Kidney epithelial cell (primary cell): ENCODE measurements around the gene FAM20A. TPM values are rescaled to one million over a fixed set of nuclear protein-coding genes. Genes with fewer than 3 reads are reported as not detected.

Experiments
- DNase-seq: peaks from one replicate; pipeline ENCODE4 v3.0.0-alpha.2; 2010; ENCODE audit warnings: low read depth
- H3K27me3 ChIP-seq: 2 replicates; pipeline ENCODE4 v1.6.0; 2011; ENCODE audit warnings: low read length; ENCODE audit not compliant: control insufficient read depth, insufficient read depth
- H3K36me3 ChIP-seq: 2 replicates; pipeline ENCODE4 v1.5.1; 2011; ENCODE audit warnings: low read length; ENCODE audit not compliant: control insufficient read depth, insufficient read depth
- H3K4me3 ChIP-seq: 2 replicates; pipeline ENCODE4 v1.5.1; 2011; ENCODE audit warnings: low read depth, mild to moderate bottlenecking, control low read depth, low read length
- total RNA-seq: library from RNA; depleted of rRNA; stranded (reverse); fragments of >200 nt; gene quantifications from 2 replicates; pipeline ENCODE4 v1.2.3, GENCODE V29; 2015
- TF ChIP-seq, protein P1 (sequence below): IDR thresholded peaks from 2 replicates; pipeline ENCODE4 v1.5.1; 2011; ENCODE audit warnings: mild to moderate bottlenecking, moderate library complexity, low read length, control low read depth, inconsistent platforms; ENCODE audit not compliant: insufficient read depth, poor library complexity, severe bottlenecking

The FAM20A gene
- total RNA-seq, 1 donor from 2014 or later = 0.13 TPM

DNA sequence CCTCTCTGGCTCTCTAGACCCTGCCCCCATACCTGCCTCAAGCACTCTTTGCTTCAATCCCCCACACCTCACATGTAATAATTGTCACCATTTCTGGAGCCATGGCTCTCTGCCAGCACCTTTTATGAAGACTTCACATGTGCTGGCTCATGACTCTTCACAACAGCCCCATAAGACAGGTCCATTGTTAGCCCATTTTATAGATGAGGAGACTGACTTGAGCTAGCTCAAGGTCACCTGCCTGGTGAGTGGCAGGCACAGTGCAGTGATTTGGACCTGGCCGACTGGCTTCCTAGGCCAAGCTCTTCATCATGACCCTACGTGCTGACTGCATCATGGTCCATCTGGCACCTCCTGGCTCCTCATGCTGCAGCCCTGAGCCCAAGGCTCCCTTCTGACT lies 25.0 kb downstream of the FAM20A start:
- no peak for DNase-seq
- no peak overlapping the region for H3K4me3 ChIP-seq
- H3K36me3 ChIP-seq = no peaks in the 10 kb centered on the region
- TF ChIP-seq, protein P1, sequence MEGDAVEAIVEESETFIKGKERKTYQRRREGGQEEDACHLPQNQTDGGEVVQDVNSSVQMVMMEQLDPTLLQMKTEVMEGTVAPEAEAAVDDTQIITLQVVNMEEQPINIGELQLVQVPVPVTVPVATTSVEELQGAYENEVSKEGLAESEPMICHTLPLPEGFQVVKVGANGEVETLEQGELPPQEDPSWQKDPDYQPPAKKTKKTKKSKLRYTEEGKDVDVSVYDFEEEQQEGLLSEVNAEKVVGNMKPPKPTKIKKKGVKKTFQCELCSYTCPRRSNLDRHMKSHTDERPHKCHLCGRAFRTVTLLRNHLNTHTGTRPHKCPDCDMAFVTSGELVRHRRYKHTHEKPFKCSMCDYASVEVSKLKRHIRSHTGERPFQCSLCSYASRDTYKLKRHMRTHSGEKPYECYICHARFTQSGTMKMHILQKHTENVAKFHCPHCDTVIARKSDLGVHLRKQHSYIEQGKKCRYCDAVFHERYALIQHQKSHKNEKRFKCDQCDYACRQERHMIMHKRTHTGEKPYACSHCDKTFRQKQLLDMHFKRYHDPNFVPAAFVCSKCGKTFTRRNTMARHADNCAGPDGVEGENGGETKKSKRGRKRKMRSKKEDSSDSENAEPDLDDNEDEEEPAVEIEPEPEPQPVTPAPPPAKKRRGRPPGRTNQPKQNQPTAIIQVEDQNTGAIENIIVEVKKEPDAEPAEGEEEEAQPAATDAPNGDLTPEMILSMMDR = no peak
- H3K27me3 ChIP-seq = no peaks in the 10 kb centered on the region

DNA sequence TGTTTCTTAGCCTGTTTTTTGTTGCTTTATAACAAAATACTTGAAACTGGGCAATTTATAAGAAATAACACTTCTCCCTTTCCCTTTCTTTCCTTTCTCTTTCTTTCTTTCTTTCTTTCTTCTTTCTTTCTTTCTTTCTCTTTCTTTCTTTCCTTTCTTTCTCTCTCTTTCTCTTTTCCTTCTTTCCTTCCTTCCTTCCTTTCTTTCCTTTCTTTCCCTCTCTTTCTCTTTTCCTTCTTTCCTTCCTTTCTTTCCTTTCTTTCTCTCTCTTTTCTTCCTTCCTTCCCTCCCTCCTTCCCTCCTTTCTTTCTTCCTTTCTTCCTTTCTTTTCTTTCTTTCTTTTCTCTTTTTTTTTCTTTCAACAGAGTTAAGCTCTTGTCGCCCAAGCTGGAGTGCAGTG lies 27.8 kb downstream of the FAM20A start:
- Histone ChIP-seq H3K27me3 (peaks cover 2% of the 10 kb centered on the region), H3K4me3 (no peak overlapping the region), H3K36me3 (no peaks in the 10 kb centered on the region)
- no peak for DNase-seq
- TF ChIP-seq, protein P1 = no peak

DNA sequence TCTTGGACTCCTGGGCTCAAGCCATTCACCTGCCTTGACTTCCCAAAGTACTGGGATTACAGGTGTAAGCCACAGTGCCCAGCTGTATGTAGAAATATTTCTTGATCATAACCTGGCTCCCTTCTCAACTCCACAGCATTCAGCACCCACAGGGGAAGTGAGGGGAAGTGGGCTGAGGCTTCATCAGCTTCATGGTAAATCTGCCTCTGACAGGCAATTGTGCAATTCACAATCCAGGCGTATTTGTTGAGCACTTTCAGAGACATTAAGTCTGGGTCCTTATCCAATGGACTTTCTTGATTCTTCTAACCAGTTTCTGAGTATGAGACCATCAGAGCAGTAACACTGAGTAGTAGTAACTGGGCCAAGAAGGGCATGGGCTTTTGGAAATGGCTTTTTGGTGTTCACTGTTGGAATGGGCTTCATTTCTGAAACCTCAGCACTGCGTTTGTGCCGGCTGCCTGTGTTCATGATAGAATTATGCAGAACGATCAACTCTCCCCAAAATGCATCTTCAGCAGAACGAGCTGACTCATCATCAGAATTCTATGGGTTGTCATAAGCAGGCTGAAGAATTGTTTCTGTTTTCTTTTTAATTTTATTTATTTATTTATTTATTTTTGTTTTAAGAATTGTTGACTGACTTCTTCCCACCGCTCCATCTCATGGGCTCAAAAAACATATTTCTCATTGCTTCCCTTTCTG lies 28.9 kb downstream of the FAM20A start:
- H3K4me3 ChIP-seq = no peak overlapping the region
- DNase-seq = no peak
- H3K36me3 ChIP-seq = no peaks in the 10 kb centered on the region
- H3K27me3 ChIP-seq = peaks cover 2% of the 10 kb centered on the region
- TF ChIP-seq, protein P1 = no peak

DNA sequence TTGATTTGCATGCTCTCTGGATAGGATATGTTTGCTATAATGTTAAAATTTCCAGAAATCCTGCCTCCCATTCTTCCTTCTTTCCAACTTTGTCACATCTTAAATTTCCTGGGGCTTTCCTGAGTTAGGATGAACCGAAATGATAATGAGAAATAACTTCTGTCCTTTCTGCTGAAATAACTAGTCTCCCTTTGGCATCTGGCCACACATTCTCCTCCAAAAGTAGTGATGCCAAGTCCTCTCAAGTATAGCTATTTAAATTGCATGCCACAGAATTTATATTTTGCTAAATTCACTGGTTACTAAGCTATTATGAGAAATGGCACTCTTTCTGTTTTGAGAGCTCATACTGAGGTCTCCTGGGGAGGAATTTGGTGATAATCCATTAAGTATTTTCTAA lies 30.6 kb downstream of the FAM20A start:
- no peak for DNase-seq
- Histone ChIP-seq H3K4me3 (no peak overlapping the region), H3K36me3 (no peaks in the 10 kb centered on the region), H3K27me3 (peaks cover 2% of the 10 kb centered on the region)
- TF ChIP-seq, protein P1 = no peak

DNA sequence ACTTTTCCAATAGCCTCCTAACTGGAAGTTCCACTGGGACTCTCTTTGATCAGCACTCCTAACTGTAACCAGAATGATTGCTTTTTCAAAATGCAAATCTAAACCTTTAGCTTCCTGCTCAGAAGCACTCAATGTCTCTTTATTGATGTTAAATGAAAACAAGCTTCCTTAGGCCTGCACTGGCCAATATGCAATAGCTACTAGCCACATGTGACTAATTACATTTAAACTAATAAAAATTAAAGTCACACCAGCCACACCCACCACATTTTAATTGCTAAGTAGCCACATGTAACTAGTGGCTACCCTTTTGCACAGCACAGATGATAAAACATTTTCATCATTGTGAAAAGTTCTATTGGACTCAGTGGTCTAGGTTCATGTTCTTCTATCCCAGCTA lies 31.8 kb downstream of the FAM20A start:
- Histone ChIP-seq H3K36me3 (no peaks in the 10 kb centered on the region), H3K4me3 (no peak overlapping the region), H3K27me3 (peaks cover 2% of the 10 kb centered on the region)
- TF ChIP-seq, protein P1 = no peak
- DNase-seq = no peak

DNA sequence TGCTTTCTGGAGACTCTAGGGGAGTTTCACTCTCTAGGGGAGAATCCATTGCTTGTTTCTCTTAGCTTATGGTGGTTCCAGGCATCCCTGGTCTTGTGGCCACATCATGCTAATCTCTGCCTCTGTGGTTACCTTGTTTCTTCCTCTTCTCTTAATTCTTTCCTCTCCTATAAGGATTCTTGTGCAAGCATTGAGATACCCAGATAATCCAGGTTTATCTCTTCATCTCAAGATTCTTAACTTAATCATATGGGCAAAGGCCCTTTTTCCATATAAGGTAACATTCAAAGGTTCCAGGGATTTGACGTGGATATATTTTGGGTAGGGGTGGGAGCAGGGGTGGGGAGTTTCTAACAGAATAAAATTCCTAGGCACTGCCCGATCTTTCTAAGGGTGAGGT lies 32.6 kb downstream of the FAM20A start:
- TF ChIP-seq, protein P1 = no peak
- no peak for DNase-seq
- H3K36me3 ChIP-seq = no peaks in the 10 kb centered on the region
- H3K4me3 ChIP-seq = no peak overlapping the region
- H3K27me3 ChIP-seq = peaks cover 2% of the 10 kb centered on the region
